KMS-11 (cell line): Measurements from ENCODE around the gene GCLC.

ENCODE experiments used
- H2AFZ ChIP-seq: fragments of 200-600 bp; sonication (generic); 2 replicates; pipeline ENCODE4 v1.6.1; 2016; ENCODE audit warnings: antibody characterized with exemption, mixed run types, low read depth
- H3K27ac ChIP-seq: fragments of 200-600 bp; sonication (generic); 2 replicates; pipeline ENCODE4 v1.6.1; 2016; ENCODE audit warnings: mild to moderate bottlenecking, mixed run types
- H3K27me3 ChIP-seq: fragments of 200-600 bp; sonication (generic); 2 replicates; pipeline ENCODE4 v1.6.1; 2017; ENCODE audit warnings: mild to moderate bottlenecking, low read depth, mixed run types, moderate library complexity; ENCODE audit not compliant: insufficient read depth
- H3K36me3 ChIP-seq: fragments of 200-600 bp; sonication (generic); 2 replicates; pipeline ENCODE4 v1.6.1; 2017; ENCODE audit warnings: mild to moderate bottlenecking, mixed run types; ENCODE audit not compliant: insufficient read depth
- H3K4me1 ChIP-seq: fragments of 200-600 bp; sonication (generic); 2 replicates; pipeline ENCODE4 v1.6.1; 2016; ENCODE audit warnings: mild to moderate bottlenecking, low read depth, mixed run types; ENCODE audit not compliant: poor library complexity, severe bottlenecking
- H3K4me2 ChIP-seq: fragments of 200-600 bp; sonication (generic); 2 replicates; pipeline ENCODE4 v1.7.0; 2016; ENCODE audit warnings: mild to moderate bottlenecking, mixed run types
- H3K4me3 ChIP-seq: fragments of 200-600 bp; sonication (generic); IDR thresholded peaks from 2 replicates; pipeline ENCODE4 v1.6.1; 2017; ENCODE audit warnings: low read depth, low read length, mixed read lengths; ENCODE audit not compliant: insufficient read depth
- H3K79me2 ChIP-seq: fragments of 200-600 bp; sonication (generic); 2 replicates; pipeline ENCODE4 v1.6.1; 2016; ENCODE audit warnings: low read depth, mixed run types; ENCODE audit not compliant: insufficient read depth
- H3K9ac ChIP-seq: fragments of 200-600 bp; sonication (generic); 2 replicates; pipeline ENCODE4 v1.6.1; 2016; ENCODE audit warnings: mild to moderate bottlenecking, mixed run types
- H4K20me1 ChIP-seq: fragments of 200-600 bp; sonication (generic); 2 replicates; pipeline ENCODE4 v1.6.1; 2016; ENCODE audit warnings: mild to moderate bottlenecking, mixed run types; ENCODE audit not compliant: insufficient read depth
- CTCF ChIP-seq: fragments of 200-600 bp; sonication (generic); conservative IDR thresholded peaks from 2 replicates; pipeline ENCODE4 v1.6.1; 2017; ENCODE audit warnings: low read depth, mild to moderate bottlenecking, antibody characterized with exemption, low read length, moderate library complexity, mixed read lengths

Gene GCLC

GRCh38 chr6:53496797-53497375 lies 48.0 kb downstream of the GCLC start:
- no peak overlapping the region for H3K4me3 ChIP-seq
- H4K20me1 ChIP-seq = no peaks in the 10 kb centered on the region
- H2AFZ ChIP-seq = no peak overlapping the region
- no peak for TF ChIP-seq CTCF
- H3K79me2 ChIP-seq = no peaks in the 10 kb centered on the region
- H3K27me3 ChIP-seq = no peaks in the 10 kb centered on the region
- H3K4me1 ChIP-seq = no peaks in the 10 kb centered on the region
- no peaks in the 10 kb centered on the region for H3K36me3 ChIP-seq
- no peak overlapping the region for H3K9ac ChIP-seq
- H3K4me2 ChIP-seq = no peak overlapping the region
- no peak overlapping the region for H3K27ac ChIP-seq

- Histone ChIP-seq H3K27ac (no peak overlapping the region), H3K27me3 (no peaks in the 10 kb centered on the region), H4K20me1 (no peaks in the 10 kb centered on the region), H3K9ac (no peak overlapping the region), H3K4me3 (no peak overlapping the region), H3K36me3 (no peaks in the 10 kb centered on the region), H3K79me2 (no peaks in the 10 kb centered on the region), H3K4me1 (no peaks in the 10 kb centered on the region), H2AFZ (no peak overlapping the region), H3K4me2 (no peak overlapping the region)
- no peak for TF ChIP-seq CTCF
These were observed 49.1 kb downstream of the GCLC start for GRCh38 chr6:53495506-53496499.

GRCh38 chr6:53494076-53494475 lies 50.8 kb downstream of the GCLC start:
- H3K4me2 ChIP-seq = no peak overlapping the region
- no peak for TF ChIP-seq CTCF

GRCh38 chr6:53493635-53494025 lies 51.3 kb downstream of the GCLC start:
- Histone ChIP-seq H3K36me3 (no peaks in the 10 kb centered on the region), H3K27ac (no peak overlapping the region), H2AFZ (no peak overlapping the region), H3K4me3 (no peak overlapping the region), H3K27me3 (no peaks in the 10 kb centered on the region), H3K79me2 (no peaks in the 10 kb centered on the region), H4K20me1 (no peaks in the 10 kb centered on the region), H3K9ac (no peak overlapping the region), H3K4me1 (no peaks in the 10 kb centered on the region), H3K4me2 (no peak overlapping the region)
- TF ChIP-seq CTCF = no peak

More at GRCh38 chr6:53494076-53494475, 50.8 kb downstream of the GCLC start:
- no peaks in the 10 kb centered on the region for H3K36me3 ChIP-seq
- H3K4me1 ChIP-seq = no peaks in the 10 kb centered on the region
- H3K4me3 ChIP-seq = no peak overlapping the region
- H2AFZ ChIP-seq = no peak overlapping the region
- H3K79me2 ChIP-seq = no peaks in the 10 kb centered on the region
- H3K27ac ChIP-seq = no peak overlapping the region
- H3K9ac ChIP-seq = no peak overlapping the region
- H3K27me3 ChIP-seq = no peaks in the 10 kb centered on the region
- no peaks in the 10 kb centered on the region for H4K20me1 ChIP-seq
